ENCODE data around the gene EVX1.

EVX1 gene

GRCh38 chr7:27242555-27243339 lies at the start of gene EVX1:
EVX1 (plus strand) TSS chr7:27242802; CDS start chr7:27243031, 229 bp downstream.
- DNase-seq (ENCODE audit: low spot score), result no peak

- no peak for DNase-seq (ENCODE audit: low spot score)
Measured at GRCh38 chr7:27193335-27194001, 49.1 kb upstream of the EVX1 start.

- DNase-seq (ENCODE audit: low spot score), result no peak
Measured at GRCh38 chr7:27194002-27194352, 48.6 kb upstream of the EVX1 start.

- DNase-seq (ENCODE audit: low spot score), result no peak
Measured at GRCh38 chr7:27194686-27195379, 47.8 kb upstream of the EVX1 start.

GRCh38 chr7:27196287-27196767 lies 46.3 kb upstream of the EVX1 start:
- peak; percentile 94 for DNase-seq (ENCODE audit: low spot score)

- DNase-seq (ENCODE audit: low spot score), result no peak
Measured at GRCh38 chr7:27197137-27198042, 45.2 kb upstream of the EVX1 start.

GRCh38 chr7:27198138-27198841 lies 44.3 kb upstream of the EVX1 start:
- DNase-seq (ENCODE audit: low spot score), result no peak

- no peak for DNase-seq (ENCODE audit: low spot score)
Measured at GRCh38 chr7:27198871-27199801, 43.5 kb upstream of the EVX1 start.

- peak; percentile 85 for DNase-seq (ENCODE audit: low spot score)
Measured at GRCh38 chr7:27199849-27200760, 42.5 kb upstream of the EVX1 start, which contains the start of gene HOXA13. HOXA13 (minus strand) TSS chr7:27200091; CDS start chr7:27200077, 14 bp downstream.

GRCh38 chr7:27200761-27201579 lies 41.6 kb upstream of the EVX1 start:
- peak; percentile 64 for DNase-seq (ENCODE audit: low spot score)

- DNase-seq (ENCODE audit: low spot score), result no peak
Measured at GRCh38 chr7:27201580-27202017, 41.0 kb upstream of the EVX1 start.

GRCh38 chr7:27202018-27202861 lies 40.4 kb upstream of the EVX1 start:
- DNase-seq (ENCODE audit: low spot score), result no peak

GRCh38 chr7:27202862-27203134 lies 39.8 kb upstream of the EVX1 start:
- no peak for DNase-seq (ENCODE audit: low spot score)

- no peak for DNase-seq (ENCODE audit: low spot score)
Measured at GRCh38 chr7:27203365-27203953, 39.1 kb upstream of the EVX1 start.

- DNase-seq (ENCODE audit: low spot score), result no peak
Measured at GRCh38 chr7:27203964-27204594, 38.5 kb upstream of the EVX1 start.

GRCh38 chr7:27204851-27205322 lies 37.7 kb upstream of the EVX1 start:
- no peak for DNase-seq (ENCODE audit: low spot score)
